ENCODE results near the gene POTEB2. TPM values are rescaled to one million over a fixed set of nuclear protein-coding genes. Genes with fewer than 3 reads are reported as not detected.
"Not testable (repeated sequence)": the region's sequence is repeated elsewhere in the genome, so short reads cannot be mapped to it uniquely, and the experiment has no call there.

Gene POTEB2
- not detected for polyA plus RNA-seq (2012; ENCODE audit: low read depth, missing spikeins)

DNA sequence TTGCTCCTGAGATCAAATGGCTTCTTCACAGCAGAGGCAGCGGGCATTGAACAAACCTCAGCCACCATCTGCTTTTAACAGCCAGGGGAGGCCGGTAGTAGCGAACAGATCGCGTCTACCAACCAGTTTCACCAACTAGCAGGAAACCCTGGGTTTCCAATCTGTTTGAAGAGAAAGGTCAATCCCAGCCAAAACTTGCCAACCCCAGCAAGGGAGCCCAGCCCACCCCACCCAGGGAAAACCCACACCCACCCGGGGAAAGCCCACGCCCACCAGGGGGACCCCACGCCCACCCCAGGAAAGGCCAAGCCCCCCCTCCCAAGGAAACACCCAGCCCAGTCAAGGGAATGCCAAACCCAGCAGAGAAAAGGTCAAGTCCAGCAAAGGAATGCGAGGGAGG lies at the start of gene POTEB2:
Gene POTEB2 (minus strand): TSS at position 101 of the 400 bp plus-strand sequence. CDS start 33 bp downstream, at position 68.
- not testable (repeated sequence) for DNase-seq (ENCODE audit: insufficient read length, low spot score); FAIRE-seq

DNA sequence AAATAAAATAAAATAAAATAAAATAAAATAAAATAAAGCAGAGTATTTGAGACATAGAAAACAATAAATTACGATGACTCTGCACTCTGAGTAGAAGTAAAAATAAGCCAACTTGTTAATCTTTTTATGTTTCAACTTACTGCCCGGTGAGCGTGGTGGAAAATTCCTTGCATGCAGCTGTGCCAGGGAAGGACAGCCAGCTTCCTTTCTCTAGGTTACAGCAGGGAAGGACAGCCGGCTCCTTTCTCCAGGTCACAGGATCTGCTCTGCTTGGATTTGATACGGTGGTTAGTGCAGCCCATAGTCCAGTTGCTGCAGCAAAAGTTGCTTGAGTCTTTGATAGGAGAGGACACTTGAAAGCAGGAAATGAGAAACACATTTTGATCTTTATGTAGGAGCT lies 13.8 kb upstream of the POTEB2 start:
- DNase-seq (ENCODE audit: insufficient read length, low spot score) = not testable (repeated sequence)

GRCh38 chr15:20878464-20878863 lies 12.3 kb upstream of the POTEB2 start:
- not testable (repeated sequence) for FAIRE-seq; DNase-seq (ENCODE audit: insufficient read length, low spot score)

More for the DNA sequence above, 13.8 kb upstream of the POTEB2 start:
- FAIRE-seq = not testable (repeated sequence)

GRCh38 chr15:20877819-20878218 lies 11.7 kb upstream of the POTEB2 start:
- not testable (repeated sequence) for DNase-seq (ENCODE audit: insufficient read length, low spot score); FAIRE-seq

Data from GM12891 (cell line).